ENCODE data around the gene CUEDC1.
A peak's percentile ranks its signal among the peaks of the same experiment; 100 is the strongest.

The CUEDC1 gene

DNA sequence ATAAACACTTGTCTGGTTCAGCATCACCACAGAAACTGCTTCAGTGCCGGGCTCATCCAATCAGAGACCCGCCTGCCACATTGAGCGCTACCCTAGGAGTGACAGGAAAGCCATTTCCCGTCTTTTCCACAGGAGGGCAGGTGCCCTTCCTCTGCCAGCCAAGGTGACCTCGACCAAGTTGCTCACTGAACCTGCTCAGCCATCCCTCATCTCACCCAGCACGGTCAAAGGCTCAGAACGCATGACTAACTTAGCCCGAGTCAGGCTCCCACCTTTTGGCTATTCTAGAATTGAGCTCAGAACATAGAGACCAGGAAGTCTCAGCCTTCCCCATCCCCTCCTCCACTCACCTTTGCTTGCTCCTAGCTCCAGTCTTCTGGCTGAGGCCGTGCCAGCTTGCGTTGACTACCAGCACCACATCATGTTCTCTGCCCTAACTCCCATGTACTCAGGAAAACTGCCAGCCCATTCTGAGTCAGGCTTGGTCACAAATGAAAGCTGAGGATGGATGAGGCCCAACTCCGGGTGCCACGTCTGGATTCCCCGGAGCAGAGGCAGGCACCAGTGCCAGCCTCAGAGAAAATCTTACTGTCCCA is 121.0 kb downstream of the CUEDC1 start:
- DNase-seq (ENCODE audit: low read depth), result peak; percentile 38

DNA sequence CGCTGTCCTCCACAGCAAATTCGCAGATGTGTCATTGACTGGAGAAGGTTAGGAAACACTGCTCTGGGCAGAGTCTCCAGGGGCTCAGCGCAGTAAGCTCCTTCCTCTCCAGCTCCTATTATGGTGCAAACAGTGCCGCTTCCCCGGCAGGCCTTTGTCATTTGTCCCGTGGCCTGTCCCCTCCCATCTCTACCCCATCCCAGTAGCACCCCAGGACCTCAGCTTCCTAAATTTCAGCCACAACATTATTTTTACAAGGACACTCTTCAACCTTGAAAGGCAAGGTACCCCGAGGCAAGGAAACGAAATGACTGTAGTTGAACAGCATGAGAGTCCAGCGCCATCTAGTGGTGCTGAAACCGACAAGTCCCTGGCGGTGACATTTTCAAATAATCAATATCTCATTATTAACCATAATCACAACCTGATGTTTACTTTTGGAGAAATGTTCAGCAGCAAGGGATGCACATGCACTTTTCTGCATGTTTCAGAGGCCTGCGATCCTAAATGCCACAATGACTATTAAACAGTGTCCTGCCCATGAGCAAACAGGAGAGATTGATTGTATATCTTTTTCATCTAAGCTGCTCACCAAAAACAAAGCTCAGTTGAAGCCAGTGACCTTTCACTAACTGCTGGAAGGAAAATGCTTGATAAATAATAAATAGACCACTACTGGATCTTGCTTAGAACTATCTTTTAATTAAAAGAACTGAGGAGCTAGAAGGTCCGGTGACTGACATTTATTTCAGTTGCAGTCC is 121.9 kb downstream of the CUEDC1 start:
- DNase-seq (ENCODE audit: low read depth), result peak; percentile 63

DNA sequence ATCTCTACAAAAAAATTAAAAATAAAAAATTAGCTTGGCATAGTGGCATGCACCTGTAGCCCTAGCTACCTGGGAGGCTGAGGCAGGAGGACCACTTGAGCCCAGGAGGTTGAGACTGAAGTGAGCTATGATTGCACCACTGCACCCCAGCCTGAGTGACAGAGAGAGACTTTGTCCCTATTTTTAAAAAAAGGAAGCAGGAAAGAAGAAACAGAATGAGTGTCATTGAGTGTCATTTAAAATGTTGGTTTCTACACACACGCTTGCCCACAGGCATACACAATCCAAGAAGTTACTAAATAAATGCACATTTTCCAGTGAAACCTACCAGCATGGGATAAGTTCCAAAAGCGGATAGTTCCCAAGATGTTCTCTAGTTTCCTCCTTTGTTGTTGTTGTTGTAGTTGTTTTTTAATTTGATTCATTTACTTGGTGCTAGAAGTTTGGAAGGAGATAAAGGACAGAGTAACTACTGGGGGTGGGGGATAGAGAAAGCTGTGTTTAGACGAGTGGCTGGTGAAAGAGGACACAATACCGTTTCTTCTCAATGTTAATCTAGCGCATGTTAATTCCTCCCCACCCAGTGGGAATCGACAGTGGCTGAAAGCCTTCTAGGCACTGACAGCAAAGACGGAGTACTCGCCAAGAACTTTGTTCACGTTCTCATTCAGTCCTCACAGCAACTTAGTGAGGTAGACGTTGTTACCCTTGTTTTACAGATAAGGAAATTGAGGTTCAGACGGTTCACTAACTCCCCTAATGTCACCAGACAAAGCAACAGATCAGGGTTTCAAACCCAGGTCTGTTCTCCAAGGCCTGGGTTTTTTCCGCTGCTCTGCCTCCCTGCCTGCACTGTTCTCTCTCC is 122.7 kb downstream of the CUEDC1 start:
- DNase-seq (ENCODE audit: low read depth), result no peak

DNA sequence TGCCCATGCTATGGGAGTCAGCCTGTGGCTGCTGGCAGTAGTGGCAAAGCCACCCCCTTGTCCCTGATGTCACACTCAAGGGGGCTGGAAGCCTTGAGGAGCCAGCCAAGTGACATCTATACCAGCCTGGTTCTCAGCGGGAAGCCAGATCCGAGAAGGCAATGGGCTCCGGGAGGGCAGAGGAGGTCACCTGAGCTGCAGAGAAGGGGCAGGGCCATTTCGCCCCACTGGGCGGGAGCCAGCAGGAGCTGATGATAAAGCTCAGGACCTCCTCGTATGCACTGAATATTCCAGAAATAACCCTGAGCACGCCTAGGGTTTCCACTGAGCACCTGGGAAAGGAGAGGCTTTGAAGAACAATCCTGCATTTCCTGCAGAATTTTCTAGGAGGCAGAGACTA is 124.3 kb downstream of the CUEDC1 start:
- no peak for DNase-seq (ENCODE audit: low read depth)

DNA sequence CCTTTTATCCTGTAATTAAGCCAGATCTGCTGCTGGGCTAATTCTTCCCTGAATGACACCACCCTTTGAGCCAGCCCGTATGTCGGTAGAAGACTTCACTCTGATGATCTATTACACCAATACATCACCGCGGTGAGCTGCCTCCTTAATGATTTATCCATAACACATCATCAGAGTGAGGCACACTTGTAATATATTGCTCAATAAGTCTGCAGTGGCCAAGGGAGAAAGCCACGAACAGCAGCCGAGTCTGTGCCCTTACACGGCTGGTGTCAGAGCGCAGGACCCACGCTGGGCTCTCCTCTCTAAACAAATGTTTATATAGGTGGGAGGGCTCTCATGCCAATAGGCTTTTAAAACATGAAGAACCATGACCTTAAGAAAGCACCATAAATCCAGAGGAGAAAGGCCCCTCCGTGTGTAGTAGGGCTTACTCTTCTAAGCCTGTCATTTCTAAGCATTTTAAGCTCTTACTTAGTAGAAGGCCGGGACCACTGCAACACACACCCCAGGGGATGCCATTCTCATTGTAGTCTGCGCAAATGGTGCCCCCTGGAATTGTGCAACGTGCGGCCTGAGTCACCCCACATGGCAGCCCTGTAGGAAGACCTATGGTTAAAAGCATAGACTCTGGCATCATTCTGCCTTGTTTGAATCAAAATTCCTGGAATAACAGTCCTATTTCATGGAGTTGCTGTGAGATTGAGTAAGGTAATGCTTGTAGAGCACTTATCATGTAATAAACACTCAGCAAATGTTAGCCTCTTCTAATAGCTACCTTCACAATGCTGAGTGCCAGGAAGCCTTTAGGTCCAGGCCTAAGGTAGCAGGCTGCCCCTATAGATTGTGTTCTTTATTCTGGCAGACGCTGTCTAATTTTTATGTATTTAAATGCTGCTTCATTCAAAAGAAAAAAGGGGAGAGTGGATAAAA is 131.5 kb downstream of the CUEDC1 start:
- no peak for DNase-seq (ENCODE audit: low read depth)

DNA sequence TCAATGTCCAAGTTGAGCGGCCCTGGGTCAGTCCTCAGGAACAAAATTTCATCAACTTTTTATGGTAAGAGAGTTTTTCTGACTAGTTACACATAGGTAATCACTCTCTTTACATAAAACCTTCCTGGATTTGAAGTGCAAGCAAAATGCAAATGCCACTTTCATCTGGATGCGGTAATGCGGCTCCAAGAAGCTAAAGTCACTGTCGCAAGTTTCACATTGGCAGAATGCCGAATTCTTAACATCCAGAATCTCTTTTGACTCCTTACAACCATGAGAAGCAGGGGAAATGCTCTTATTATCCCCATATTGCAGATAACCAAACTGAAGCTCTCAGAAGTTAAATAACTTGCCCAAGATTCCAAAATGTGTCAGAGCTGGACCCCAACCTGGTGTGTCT is 135.3 kb downstream of the CUEDC1 start:
- no peak for DNase-seq (ENCODE audit: low read depth)

DNA sequence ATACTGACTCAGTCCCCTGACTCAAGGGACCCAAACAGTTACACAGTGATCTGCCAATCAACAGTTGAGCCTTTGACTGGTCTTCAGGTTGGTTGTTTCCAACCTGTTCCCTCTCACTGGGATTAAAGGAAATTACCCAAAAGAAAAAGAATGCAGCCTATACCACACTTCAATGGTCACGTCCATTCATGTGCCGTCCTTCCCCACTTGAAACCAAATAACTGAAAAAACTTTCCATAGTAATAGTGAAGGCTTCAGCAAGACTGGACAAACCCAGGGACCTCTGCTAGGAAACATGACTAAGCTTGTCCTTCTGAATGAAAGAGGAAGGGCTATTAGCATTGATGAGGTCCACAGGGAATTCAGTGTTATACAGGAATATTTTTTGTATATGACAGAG is 135.9 kb downstream of the CUEDC1 start:
- DNase-seq (ENCODE audit: low read depth), result no peak

DNA sequence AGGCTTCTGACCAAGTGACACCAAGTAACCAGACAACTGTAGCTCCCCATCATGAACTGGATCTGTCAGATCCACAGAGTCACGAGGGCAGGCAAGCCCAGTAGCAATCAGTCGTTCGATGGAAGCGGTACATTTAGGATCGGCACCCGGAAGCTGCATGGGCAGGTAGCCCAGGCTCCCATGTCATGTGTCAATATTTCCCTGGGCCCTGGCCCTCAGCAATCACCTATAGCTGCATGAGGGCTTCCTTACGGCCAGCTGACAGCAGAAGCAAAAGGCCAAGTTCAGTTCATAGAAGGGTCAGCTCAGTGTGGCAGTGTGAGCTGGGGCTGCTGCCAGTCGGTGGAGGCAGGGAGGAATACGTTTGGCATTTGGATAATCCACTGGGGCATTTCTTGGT is 137.1 kb downstream of the CUEDC1 start:
- no peak for DNase-seq (ENCODE audit: low read depth)

DNA sequence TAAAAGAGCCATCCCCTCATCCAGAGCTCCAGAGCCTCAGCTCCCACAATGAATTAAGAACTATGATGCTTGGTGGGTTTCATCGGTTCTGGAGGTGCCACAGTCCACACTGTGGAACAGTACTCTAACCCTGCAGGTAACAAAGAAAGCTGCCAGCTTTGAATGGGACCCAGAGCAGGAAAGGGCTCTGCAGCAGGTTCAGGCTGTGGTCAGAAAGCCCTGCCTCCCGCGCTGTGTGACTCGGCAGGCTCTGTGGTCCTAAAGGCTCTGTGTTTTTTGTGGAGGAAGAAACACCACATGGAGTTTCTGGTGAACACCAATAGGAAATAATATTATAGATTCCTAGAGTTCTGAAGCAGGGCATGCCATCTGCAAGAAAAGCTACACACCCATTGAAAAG is 137.9 kb downstream of the CUEDC1 start:
- DNase-seq (ENCODE audit: low read depth), result no peak

DNA sequence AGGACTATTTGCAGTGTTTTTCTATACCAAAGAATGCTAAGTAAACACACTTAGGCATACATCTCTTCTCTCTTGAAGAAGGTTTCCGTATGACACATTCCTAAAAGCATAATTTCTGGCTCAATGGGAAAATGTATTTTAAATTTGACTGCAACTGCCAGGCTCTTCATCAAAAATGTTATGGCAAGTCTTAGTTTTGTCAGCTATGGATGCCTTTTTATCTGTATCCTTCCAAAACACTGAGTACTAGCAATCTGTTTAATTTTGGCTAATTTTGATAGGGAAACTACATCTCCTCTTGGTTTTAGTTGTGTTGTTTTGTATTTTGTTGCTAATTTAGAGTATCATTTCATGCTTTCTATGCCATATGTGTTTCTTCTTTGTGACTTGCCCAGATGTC is 140.8 kb downstream of the CUEDC1 start:
- no peak for DNase-seq (ENCODE audit: low read depth)

DNA sequence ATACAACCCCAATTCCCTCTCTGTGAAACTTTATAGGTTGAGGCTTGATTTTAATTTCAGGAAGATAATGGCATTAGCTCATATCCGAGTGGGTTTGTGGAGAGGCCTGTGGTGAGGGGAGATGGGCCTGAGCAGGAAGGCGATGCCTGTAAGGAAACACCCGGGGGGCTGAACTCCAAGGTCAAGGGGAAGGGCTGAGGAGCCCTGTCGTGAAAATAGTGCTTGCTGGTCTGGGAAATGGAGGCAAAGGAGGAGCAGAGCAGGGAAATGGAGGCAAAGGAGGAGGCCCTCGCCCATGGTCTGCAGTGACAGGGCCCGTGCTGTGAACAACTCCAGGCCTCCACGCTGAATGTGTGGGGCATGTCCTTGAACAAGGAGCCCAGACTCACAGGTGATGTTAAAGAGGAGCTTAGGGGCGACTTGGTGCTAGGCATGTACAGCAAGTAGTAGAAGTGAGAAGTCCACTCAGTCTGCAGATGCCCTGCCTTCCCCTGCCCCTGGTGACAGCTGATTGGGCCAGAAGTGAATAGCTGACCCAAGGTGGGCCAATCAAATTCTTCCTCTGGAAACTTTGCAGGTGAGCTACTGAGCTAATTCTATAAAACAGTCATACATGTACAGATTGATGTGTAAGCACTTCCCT is 143.5 kb downstream of the CUEDC1 start:
- DNase-seq (ENCODE audit: low read depth), result no peak
